Germinal center (tissue), 1 donor: Measurements from ENCODE around the gene PDLIM4.

ENCODE experiments used
- DNase-seq: peaks from one replicate; pipeline ENCODE4 v3.0.0; 2012; ENCODE audit warnings: mixed read lengths, low spot score

The PDLIM4 gene

DNA sequence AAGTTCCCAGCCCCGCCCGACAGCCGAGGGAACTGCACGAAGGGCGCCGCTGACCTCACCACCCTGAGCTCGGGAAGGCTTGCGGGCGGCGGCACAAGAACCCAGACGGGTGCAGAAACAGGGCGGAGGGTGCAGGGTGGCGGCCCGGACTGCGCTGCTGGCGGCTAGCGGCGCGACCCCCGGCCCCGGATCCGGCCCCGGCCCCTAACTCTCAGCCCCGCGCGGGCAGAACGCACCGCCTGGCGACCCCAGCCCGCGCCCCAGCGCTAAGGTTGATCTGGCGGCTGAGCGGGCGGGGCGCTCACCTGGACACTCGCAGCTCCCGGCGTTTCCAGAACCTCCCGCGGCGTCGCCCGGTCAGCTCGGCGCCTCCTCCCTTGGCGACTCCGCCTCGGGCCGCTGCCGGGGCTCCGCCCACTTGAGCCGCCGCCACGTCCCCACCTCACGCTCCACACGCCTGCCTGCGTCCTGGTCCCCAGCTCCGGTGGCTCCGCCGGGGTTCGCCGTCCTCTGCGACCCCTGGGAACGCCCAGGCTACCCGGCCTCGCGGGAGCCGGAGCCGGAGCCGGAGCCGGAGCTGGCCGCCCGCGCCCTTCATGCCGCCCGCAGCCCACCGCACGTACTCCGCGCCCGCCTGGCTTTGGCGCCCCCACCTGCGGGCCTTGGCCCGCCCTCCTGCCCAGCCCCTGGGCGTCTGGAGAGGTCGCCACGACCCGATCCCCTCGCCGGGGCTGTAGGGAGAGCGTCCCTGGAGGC lies 29.8 kb upstream of the PDLIM4 start, which contains the start of gene P4HA2:
Gene P4HA2, minus strand, starts transcription at position 369 of the 756 bp plus-strand sequence. CDS start 9,227 bp downstream, outside the sequence.
- DNase-seq: peak; percentile 56

DNA sequence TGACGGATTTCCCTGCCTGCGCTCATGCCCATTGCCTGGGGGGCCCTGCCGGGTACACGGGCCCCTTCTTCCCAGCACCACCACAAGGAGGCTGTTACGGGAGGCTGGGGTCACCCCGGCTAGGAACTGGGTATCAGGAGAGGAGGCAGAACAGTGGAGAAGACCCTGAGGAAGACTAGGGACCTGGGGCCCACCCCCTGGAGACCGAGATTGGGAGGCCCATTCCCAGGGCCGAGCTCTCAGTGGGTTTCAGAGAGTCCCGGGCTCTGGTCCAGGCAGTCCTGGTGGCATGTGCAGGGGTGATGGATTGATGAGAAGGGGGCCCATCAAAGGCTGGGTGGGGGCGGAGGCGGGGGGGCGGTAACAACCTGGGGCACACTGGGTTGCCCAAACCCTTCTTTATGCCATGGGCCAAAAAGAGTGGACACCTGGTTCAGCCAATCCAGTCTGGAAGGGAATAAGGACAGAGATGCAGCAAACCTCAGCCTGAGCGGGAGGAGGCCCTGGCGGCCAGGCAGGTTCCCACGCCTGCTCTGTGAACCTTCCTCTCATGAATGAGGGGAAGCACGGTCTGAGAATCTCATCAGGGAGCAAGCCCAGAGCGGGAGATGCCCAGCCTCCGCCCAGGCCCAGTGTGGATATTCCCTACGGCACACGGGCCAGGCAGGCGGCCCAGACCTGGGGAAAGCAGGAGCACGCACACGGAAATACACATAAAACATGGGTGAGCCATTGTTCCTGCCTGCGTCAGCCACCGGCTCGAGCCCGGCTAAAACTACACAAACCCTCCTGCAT lies 29.1 kb upstream of the PDLIM4 start:
- DNase-seq: no peak

DNA sequence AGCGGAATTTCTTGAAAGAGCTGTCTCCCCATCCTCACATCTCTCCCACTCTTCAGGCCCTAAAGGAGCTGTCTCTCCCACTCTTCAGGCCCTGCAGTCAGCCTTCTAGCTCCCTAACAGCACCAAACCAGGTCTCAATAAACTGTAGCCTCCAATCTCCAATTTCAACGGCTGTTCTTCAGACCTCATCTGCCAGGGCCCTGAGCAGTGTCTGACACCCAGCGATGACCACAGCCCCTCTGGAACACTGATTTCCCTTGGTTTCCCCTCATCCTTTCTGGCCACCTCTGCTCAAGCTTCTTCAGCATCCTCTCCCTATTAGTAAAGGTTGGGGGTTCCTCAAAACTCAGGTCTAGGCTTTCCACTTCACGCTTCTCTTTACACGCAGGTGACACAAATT lies 28.3 kb upstream of the PDLIM4 start:
- DNase-seq: no peak

DNA sequence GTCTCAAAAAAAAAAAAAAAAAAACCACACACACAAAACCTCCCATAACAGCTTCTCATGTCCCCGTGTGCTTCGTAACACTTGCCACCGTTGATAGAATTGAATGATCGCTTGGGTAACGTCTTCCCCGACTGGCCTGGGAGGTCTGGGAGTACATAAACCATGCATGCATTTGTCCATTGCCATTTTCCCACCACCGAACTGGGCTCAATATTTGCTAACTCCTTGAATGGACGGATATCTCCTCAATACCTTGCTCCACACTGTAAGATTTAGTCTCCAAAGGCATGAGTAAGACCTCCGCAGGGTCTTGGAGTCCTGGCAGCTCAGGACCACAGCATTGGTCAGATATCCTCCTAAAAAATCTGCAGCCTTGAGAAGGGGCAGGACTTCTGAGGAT lies 26.6 kb upstream of the PDLIM4 start:
- no peak for DNase-seq

DNA sequence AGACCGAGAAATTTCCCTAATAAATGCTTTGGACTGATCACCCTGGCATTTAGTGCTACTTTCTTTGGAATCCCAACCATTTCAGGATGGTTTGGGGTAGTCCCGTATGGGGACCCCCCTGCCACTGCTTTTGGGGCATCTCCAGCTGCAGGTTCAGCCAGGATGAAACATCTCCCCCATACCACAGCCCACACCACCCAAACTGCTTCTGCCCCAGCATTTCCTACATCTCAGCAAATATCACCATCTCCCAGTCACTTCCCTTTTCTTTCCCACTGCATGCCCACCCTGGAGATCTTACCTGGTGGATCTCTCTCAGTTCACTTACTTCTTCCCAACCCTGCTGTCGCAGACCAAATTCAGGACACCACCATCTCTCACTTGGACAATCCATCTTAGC lies 25.0 kb upstream of the PDLIM4 start:
- DNase-seq: no peak

DNA sequence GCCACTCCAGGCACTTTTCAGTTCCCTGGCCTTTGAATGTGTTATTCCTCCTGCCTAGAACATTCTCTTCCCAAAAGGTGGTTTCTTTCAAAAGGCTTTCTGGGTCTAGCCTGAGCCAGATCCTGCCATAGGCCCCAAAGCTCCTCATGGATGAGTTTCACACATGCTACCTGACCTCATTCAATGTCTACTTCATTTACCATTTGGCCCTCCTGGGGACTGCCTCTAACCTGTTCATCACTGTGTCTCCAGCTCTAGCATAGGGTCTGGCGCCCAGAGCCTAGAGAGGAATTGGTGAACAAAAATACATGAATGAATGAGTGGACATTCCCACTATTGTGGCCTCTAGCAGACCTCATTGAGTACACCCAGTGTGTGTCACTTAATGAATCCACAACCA lies 24.4 kb upstream of the PDLIM4 start:
- DNase-seq: no peak

DNA sequence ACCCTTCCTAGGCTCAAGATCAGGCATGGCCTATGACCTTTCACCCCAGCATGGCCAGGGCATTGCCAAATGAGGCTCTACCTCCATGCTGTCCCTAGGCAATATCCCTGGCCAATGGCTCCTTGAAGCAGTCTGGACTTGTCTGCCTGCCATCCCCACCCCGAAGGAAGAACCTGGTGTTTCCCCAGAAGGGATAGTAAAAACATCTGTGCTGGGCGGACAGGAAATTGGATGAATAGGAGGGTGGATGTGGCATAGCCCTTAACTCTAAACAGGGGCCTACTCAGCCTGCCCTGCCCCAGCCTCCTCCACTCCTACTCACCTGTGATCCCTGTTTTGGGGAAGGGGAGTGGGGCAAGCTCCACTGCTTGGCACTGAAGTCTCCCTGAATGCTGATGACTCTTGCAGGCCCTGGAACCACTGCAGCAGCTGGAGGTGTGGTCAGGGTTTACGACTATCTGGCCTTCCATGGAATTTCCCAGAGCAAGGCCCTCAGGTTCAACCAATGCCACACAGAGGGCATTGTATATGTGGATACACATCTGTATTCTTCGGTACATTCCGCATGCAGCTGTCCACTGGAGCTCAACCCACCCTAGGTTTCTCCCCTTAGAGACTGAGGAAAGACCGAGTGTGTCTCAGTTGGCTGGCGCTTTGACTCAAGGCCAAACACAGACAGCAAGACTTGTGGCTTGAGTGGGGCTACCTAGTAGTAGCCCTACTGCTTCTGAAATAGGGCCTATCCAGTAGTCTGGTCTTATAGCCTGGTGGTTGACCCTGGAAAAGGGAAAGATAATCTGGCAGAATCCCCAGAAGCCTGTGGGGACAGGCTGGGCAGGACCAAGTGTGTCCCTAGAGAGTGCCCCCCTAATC lies 23.4 kb upstream of the PDLIM4 start:
- no peak for DNase-seq

DNA sequence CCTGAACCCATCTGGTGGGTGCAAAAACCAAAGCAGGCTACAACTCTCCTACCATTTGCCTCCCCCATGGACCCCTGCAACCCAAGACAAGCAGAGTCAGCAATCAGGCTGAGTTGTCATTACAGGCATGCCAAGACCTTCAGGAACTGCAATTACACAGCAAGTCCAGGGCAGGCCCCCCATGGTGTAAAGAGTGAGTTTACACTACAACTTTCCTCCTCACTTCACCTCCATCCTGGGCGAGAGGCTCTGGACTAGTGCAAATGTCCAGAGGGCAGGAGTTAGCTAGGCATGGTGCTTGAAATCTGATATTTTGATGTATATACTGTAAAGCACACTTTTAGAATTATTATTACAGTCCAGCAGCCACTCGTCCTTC lies 22.8 kb upstream of the PDLIM4 start:
- DNase-seq: no peak

DNA sequence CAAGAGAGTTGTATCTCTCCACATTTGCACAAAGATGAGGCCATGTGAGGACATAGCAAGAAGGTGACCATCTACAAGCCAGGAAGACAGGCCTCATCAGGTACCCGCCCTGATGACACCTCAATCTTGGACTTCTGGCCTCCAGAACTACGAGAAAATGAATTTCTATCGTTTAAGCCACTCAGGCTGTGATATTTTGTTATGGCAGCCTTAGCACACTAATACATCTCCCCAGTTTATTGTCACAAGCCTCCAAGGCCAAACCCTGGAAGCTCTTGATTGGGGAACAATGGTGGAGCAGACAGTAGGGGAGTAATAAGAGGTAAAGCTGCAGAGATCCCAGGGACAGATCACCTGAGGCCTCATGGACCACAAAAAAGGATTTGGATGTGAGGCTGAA lies 22.2 kb upstream of the PDLIM4 start:
- no peak for DNase-seq

DNA sequence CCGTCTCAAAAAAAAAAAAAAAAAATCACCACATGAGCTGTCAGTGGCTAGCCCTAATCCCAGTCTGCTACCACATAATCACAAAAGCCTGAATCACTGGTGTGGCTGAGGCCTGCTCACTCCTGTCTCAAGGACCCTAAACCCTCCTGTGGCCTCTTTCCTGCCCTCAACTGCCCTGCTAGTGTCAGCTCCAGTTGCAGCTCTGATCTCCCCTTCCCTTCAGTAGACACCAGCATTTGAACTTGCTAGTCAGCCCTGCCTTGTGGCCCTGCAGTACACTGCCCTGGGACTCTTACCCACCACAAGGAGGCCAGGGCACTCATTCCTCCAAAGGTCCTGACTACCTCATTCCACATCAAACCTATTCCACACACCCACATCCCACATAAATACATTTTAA lies 20.4 kb upstream of the PDLIM4 start:
- no peak for DNase-seq

DNA sequence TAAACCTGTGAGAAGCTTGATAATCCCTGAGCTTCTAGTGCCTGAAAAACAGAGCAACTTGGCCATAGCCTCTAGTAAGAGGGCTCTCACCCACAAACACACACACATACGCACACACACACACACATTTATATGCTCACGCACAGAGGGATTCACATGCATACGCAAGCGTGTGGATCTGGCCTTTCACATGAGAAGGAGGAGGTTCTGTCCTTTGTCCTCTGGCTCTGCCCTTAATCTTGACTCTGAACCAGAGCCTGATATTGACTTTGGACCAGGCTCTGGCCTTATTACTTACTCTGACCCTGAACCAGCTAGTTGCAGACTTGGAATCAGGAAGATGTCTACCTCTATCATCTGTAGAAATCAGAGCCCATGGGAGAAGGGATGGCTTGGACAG lies 19.8 kb upstream of the PDLIM4 start:
- no peak for DNase-seq

DNA sequence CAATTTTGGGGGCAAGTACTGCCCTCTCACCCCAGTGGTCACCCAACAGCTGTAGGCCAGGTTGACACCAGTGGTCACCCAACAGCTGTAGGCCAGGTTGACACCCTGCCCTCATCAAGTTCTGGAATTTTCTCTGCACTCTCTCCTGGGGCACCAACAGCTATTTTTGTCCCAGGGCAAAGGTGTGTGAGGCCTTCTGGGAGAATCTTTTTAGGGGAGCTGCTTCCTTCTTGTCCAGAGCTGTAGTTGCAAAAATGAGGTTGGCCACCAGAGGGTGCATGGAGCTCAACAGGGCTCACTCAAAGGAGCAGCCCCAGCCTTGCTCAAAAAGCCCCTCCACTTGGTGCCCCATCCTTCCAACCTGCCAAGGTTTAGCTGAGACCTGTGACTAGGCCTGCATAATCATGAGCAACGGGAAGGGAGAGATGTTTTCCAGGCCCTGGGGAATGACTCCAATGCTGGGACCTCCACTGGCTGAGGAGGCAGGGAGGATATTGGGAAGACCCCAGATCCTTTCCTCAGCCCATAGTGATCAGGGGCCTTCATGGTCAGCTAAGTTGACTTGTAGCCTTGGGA lies 19.2 kb upstream of the PDLIM4 start:
- peak; percentile 66 for DNase-seq

DNA sequence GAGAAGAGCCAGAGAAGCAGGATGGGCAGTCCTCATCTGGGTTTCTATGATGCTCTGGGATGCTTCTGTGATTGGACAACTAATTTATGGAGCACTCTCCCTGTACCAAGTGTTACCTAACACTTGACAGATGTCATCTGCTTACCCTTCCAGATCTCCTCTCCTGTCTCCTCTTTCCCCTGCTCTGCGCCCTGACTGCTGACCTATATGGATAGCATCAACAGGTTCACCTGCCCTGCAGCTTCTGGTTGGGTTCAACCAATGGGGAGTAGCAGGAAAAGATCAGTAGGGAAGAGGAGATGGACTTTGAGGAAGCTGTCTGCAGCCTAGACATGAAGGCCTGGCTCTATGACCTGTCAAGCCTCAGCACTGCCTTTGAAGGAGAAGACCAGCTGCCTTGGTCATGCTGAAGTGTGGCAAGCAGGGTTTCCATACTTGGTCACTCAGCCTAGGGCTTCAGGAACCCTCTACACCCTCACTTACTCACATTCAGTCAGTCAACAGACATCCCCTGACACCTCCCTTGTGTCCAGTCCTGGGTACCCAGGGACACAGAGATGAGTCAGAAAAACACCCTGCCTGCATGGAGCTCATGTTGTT lies 18.5 kb upstream of the PDLIM4 start:
- no peak for DNase-seq

DNA sequence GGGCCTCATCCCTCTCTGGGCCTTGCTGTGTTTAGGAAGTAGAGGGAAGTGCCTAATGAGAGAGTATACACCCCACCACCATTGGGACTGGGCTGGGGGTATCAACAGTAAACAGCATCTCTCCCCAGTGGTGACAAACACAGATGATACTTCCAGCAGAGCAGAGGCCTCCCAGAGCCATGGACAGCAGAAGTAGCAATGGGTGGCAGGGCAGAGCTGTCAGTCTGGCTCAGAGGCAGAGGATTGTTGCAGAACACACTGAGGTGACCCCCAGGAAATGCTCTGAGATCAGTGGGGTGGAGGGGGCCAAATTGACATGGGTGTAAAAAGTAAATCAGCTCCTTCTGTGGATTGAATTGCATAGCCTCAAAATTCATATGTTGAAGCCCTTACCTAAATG lies 17.7 kb upstream of the PDLIM4 start:
- no peak for DNase-seq

DNA sequence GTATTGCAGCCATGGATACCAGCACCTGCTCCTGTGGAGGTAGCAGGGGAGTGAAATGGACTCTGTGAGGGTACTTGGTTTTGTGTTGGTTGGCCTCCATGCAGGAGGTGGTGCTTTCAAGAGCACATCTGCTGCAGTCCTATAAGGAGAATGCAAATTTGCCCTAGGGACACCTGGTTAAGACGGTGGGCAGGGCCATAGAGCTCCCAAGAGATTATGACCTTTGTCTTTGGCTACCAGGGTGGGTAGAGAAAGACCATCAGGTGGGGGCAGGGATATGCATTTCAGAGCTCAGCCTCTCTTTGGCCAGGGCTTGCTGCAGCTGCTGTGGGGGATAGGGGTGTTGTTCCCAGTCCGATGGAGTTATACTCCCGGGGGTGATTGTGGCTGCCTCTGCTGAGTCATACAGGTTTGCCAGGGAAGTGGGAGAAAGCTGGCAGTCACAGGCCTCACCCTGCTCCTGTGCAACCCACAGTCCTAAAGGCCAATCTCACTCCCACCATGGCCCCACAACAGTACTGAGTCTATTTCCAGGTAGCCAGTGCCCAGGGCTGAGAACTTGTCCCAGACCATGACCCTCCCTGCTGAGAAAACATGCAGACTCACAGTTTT lies 14.0 kb upstream of the PDLIM4 start:
- DNase-seq: no peak

DNA sequence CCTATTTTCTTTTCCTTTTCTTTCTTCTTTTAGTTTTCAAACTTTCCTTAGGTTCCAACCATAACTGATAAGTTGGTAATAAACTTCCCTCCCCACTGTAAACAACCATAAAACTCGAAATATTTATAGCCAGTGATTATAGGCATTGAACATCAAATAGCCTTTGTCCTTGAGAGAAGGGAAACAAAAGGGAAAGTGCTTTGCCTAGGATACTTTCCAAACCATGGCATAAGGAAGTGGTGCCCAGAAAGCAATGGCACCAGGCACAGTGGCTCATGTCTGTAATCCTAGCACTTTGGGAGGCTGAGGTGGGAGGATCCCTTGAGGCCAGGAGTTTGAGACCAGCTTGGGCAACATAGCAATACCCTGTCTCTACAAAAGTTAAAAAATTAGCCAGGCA lies 11.9 kb upstream of the PDLIM4 start:
- no peak for DNase-seq

DNA sequence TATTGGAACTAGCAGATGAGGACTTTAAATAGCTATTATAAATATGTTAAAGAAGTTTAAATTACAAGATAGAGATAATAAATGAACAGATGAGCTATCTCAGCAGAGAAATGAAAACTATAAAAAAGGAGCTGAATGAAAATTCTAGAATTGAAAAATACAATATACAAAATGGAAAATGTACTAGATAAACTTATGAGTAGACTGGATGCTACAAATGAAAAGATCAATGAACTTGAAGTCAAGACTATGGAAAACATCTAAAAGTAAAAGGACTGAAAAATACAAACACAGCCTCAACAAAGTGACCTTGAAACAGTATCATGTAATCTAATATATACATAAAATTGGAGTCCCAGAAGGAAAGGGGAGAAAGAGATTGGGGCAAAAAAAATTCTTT lies 10.7 kb upstream of the PDLIM4 start:
- no peak for DNase-seq

DNA sequence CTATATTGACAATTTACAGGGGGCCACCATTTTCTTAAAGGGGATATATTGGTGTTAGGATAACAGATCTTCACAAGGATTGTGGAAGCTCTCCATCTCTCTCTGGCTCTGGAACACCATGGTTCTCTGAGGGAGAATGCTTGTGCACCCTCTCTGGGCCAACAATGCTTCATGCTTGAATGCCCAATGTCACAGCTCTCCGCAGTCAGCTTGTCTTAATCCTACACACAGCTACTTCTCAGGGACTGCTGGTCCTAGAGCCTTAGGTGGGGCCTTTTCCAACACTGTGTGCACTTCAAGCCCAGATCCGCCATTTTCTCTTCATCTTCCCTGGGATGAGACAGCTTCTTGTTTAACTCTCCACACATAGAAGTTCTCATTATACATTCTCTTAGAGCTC lies 6.9 kb upstream of the PDLIM4 start:
- no peak for DNase-seq

DNA sequence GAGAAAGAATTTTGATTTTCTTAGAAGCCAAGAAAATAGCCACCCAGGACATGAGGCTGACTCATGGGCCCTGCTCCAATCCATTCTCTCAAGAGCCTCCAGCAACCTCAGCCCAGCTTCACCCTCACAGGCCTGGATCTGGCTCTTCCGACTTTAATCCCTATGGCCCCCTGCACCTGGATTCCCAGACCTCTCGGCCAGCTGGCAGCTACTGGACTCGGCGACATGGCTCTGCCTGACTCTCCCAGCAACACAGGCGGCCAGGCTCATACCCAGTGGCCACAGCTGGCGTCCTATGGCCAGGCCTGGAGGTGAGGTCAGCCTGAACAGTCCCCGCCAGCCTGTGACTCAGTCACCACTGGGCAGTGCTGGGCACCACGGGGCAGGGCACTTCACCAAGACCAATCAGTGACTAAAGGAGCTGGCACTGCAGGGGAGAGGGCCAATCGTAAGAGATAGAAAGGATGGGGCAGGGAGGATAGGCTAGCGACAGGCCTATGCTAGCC lies 6.2 kb upstream of the PDLIM4 start:
- no peak for DNase-seq

DNA sequence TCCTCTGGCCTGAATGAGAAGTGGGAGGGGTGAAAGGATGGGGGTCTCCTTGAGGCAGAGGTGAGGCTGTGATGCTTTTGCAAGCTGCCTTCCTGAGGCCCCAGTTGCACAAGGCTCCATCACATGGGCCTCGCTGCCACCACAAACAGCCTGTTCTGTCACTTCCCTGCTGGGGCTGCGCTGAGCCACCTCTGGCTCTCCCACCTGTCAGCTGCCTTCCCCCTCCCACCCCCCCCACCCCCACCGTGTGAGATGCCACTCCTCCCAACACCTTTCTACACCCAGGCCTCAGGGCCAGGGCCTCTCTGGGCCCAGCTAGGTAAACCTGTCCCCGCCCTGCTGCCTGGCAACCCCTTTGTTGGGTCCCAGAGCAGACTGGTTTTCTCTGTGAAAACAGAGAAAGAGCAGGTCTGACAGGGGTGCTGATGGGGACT lies 4.5 kb upstream of the PDLIM4 start:
- no peak for DNase-seq
